ENCODE measurements around the gene GPC5.

DNA sequence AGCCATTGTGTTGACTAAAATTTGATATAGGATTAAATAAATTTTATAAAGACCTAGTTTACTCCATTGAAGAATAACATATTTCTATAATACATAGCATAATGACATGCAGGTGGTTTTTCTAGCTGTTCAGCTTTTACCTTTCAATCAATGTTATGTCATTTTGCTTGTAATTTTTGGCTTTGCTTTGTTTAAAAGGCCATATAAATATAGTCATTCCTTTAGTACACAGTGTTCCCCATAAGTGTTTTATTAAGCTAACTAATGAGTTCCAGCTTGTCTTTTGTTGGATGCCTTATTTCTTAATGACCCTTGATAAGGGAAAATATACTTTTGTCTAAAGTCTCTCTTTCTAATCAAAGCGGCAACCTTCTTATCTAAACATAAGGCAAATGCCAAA is 921.9 kb downstream of the GPC5 start:
- TF ChIP-seq ZNF274 (IDR thresholded peaks at IDR 0.05; ENCODE audit: low read depth, low read length), result no peak
- no peak for TF ChIP-seq YY1 (IDR thresholded peaks at IDR 0.05; ENCODE audit: insufficient read depth, insufficient read length)
- TF ChIP-seq SUZ12 (IDR thresholded peaks at IDR 0.05; ENCODE audit: extremely low read depth, insufficient read depth, insufficient read length), result no peak
